ENCODE results near the gene RNASE8. TPM values are rescaled to one million over a fixed set of nuclear protein-coding genes. Genes with fewer than 3 reads are reported as not detected.

RNASE8 gene
- total RNA-seq, 3 donors from 2014 or later (not counting 1 experiment from before 2014, with no cell fraction given), result not detected

DNA sequence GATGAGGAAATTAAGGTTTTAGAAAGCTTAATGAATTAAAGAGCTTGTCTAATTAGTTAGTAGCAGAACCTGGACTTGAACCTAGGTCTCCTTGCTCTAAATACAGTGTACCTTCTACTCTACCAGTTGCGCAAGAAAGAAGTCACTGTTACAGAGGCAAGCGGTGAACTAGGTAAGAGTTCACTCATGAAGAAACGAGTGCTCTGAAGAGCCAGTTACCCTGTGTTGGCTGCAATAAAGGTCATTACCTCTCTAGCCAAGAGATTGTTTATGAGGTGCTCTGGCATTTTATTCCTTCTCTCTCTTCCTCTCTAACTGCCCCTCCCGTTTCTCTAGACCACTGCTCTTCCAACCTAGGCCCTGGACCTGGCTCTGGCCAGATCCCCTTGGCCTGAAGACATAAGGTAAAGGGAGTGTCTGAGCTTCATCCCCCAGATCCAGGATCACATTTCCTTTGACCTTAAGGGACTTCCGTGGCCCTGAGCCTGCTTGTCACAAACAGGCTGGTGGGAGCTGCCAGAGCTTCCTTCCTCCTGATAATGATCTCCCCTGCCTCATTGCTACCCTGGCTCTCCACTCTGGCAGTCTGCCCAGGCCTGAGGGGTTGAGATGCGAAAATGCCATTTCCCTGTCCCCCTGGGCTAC, 13.5 kb upstream of the RNASE8 start:
- DNase-seq, result peak in 1 of 2 donors; percentile 35
- H3K27ac Mint-ChIP-seq, result no peak overlapping the region

DNA sequence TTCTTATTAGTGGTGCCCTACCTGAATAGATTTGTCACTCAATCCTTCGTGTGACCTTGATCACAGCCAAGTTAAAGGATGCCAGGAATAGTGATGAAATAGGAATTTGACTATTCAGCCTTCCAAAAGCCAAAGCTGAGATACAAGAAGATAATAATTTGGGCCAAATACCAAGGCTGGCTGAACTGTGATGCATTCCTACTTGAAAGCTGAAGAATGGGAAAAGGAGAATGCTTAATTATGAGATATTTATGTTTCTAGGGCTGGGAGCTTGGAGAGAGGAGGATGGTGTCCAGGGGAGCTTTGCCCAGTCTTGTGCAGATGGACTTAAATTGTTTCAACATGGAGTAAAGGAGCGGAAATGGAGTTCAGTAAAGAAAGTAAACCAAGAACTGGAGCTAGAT, 10.2 kb upstream of the RNASE8 start:
- Mint-ChIP-seq H3K27ac (no peak overlapping the region), H3K4me3 (no peak overlapping the region), H3K9me3 (no peaks in the 10 kb centered on the region), H3K4me1 (no peaks in the 10 kb centered on the region), H3K36me3 (no peaks in the 10 kb centered on the region), H3K27me3 (ENCODE audit: low read depth in 2 of 2) (peaks cover 19 to 28% of the 10 kb centered on the region in 2 donors)
- Histone ChIP-seq H3K27me3 (ENCODE audit: control insufficient read depth, insufficient read depth, low read length) (peaks cover 3% of the 10 kb centered on the region), H3K36me3 (ENCODE audit: control insufficient read depth, insufficient read depth, low read length) (no peaks in the 10 kb centered on the region), H3K9me3 (ENCODE audit: control insufficient read depth, insufficient read depth, low read length) (no peaks in the 10 kb centered on the region), H3K4me3 (ENCODE audit: low read length) (no peak overlapping the region), H3K4me1 (ENCODE audit: control insufficient read depth, insufficient read depth, low read length) (no peaks in the 10 kb centered on the region), H3K27ac (ENCODE audit: low read length) (no peak overlapping the region)
- intact Hi-C loops (cut with micrococcal nuclease), result no loop called here
- TF ChIP-seq, protein P1, sequence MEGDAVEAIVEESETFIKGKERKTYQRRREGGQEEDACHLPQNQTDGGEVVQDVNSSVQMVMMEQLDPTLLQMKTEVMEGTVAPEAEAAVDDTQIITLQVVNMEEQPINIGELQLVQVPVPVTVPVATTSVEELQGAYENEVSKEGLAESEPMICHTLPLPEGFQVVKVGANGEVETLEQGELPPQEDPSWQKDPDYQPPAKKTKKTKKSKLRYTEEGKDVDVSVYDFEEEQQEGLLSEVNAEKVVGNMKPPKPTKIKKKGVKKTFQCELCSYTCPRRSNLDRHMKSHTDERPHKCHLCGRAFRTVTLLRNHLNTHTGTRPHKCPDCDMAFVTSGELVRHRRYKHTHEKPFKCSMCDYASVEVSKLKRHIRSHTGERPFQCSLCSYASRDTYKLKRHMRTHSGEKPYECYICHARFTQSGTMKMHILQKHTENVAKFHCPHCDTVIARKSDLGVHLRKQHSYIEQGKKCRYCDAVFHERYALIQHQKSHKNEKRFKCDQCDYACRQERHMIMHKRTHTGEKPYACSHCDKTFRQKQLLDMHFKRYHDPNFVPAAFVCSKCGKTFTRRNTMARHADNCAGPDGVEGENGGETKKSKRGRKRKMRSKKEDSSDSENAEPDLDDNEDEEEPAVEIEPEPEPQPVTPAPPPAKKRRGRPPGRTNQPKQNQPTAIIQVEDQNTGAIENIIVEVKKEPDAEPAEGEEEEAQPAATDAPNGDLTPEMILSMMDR (IDR thresholded peaks at IDR 0.05), result no peak
- ATAC-seq (no peak), DNase-seq (no peak)
- 85% methylated on average over 2 of the region's 2 CpGs for WGBS (ENCODE audit: insufficient coverage)

More for the DNA sequence above, 13.5 kb upstream of the RNASE8 start:
- no peak for ATAC-seq
- intact Hi-C loops (cut with micrococcal nuclease), result no loop called here
- TF ChIP-seq, protein P1 (IDR thresholded peaks at IDR 0.05), result no peak
- no peaks in the 10 kb centered on the region for H3K9me3 Mint-ChIP-seq
- Histone ChIP-seq H3K4me3 (ENCODE audit: low read length) (no peak overlapping the region), H3K27ac (ENCODE audit: low read length) (no peak overlapping the region), H3K36me3 (ENCODE audit: control insufficient read depth, insufficient read depth, low read length) (no peaks in the 10 kb centered on the region), H3K4me1 (ENCODE audit: control insufficient read depth, insufficient read depth, low read length) (no peaks in the 10 kb centered on the region), H3K27me3 (ENCODE audit: control insufficient read depth, insufficient read depth, low read length) (peaks cover 3% of the 10 kb centered on the region), H3K9me3 (ENCODE audit: control insufficient read depth, insufficient read depth, low read length) (no peaks in the 10 kb centered on the region)
- peaks cover 24 to 35% of the 10 kb centered on the region in 2 donors for H3K27me3 Mint-ChIP-seq (ENCODE audit: low read depth in 2 of 2)
- H3K36me3 Mint-ChIP-seq, result no peaks in the 10 kb centered on the region
- no peaks in the 10 kb centered on the region for H3K4me1 Mint-ChIP-seq
- no peak overlapping the region for H3K4me3 Mint-ChIP-seq
- 37% methylated on average over 5 of the region's 6 CpGs for WGBS (ENCODE audit: insufficient coverage)

DNA sequence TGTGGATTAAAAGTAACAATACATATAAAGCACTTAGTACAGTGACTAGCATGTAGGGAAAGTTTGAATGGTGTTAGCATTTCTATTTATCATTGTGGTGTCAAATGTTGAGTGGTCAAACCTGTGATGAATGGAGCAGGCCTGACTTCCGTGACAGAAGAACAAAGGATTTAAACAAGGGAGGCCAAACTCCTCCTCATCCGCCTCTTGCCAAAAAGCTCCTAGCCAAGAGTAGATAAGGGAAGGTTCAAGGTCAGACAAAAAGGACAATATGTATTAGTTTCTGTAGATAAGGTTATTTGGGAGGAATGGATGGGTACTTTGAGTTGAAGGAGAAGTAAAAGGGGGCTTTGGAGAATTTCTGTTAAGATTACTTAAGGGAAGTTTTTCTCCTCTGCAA, 9.0 kb upstream of the RNASE8 start:
- TF ChIP-seq, protein P1 (IDR thresholded peaks at IDR 0.05), result no peak
- Histone ChIP-seq H3K27me3 (ENCODE audit: control insufficient read depth, insufficient read depth, low read length) (no peaks in the 10 kb centered on the region), H3K27ac (ENCODE audit: low read length) (no peak overlapping the region), H3K4me1 (ENCODE audit: control insufficient read depth, insufficient read depth, low read length) (no peaks in the 10 kb centered on the region), H3K36me3 (ENCODE audit: control insufficient read depth, insufficient read depth, low read length) (no peaks in the 10 kb centered on the region), H3K9me3 (ENCODE audit: control insufficient read depth, insufficient read depth, low read length) (no peaks in the 10 kb centered on the region), H3K4me3 (ENCODE audit: low read length) (no peak overlapping the region)
- H3K4me1 Mint-ChIP-seq, result no peaks in the 10 kb centered on the region
- intact Hi-C loops (cut with micrococcal nuclease), result no loop called here
- peaks cover 16% of the 10 kb centered on the region in 2 donors for H3K27me3 Mint-ChIP-seq (ENCODE audit: low read depth in 2 of 2)
- H3K27ac Mint-ChIP-seq, result no peak overlapping the region
- no peaks in the 10 kb centered on the region for H3K9me3 Mint-ChIP-seq
- no peak overlapping the region for H3K4me3 Mint-ChIP-seq
- DNase-seq (no peak), ATAC-seq (no peak)
- 96% methylated on average over 2 of the region's 2 CpGs for WGBS (ENCODE audit: insufficient coverage)
- H3K36me3 Mint-ChIP-seq, result no peaks in the 10 kb centered on the region

- Histone ChIP-seq H3K27me3 (ENCODE audit: control insufficient read depth, insufficient read depth, low read length) (no peaks in the 10 kb centered on the region), H3K4me3 (ENCODE audit: low read length) (no peak overlapping the region), H3K4me1 (ENCODE audit: control insufficient read depth, insufficient read depth, low read length) (no peaks in the 10 kb centered on the region), H3K27ac (ENCODE audit: low read length) (no peak overlapping the region), H3K9me3 (ENCODE audit: control insufficient read depth, insufficient read depth, low read length) (no peaks in the 10 kb centered on the region), H3K36me3 (ENCODE audit: control insufficient read depth, insufficient read depth, low read length) (no peaks in the 10 kb centered on the region)
- H3K9me3 Mint-ChIP-seq, result no peaks in the 10 kb centered on the region
- H3K4me1 Mint-ChIP-seq, result no peaks in the 10 kb centered on the region
- WGBS (ENCODE audit: insufficient coverage), result 69% methylated on average over 2 of the region's 3 CpGs
- peaks cover 15 to 16% of the 10 kb centered on the region in 2 donors for H3K27me3 Mint-ChIP-seq (ENCODE audit: low read depth in 2 of 2)
- TF ChIP-seq, protein P1 (IDR thresholded peaks at IDR 0.05), result no peak
- ATAC-seq (no peak), DNase-seq (no peak)
- H3K27ac Mint-ChIP-seq, result no peak overlapping the region
- no peaks in the 10 kb centered on the region for H3K36me3 Mint-ChIP-seq
- H3K4me3 Mint-ChIP-seq, result no peak overlapping the region
- intact Hi-C loops (cut with micrococcal nuclease), result no loop called here
These were observed 8.3 kb upstream of the RNASE8 start for GRCh38 chr14:21049271-21049673.

Data from natural killer cell (primary cell).